ENCODE data around the gene HMGCL.

HMGCL gene

DNA sequence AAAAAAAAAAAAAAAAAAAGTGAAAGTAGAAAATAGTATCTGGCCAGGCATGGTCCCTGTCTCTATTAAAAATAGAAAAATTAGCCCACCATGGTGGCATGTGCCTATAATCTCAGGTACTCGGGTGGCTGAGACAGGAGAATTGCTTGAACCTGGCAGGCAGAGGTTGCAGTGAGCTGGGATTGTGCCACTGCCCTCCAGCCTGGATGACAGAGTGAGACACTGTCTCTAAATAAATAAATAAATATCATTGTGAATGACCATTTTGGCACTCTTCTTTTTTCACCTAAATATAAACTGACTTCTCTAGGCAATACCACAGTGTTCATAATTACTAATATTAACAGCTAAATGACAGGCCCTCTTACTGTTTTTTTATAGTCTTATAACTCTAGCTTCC lies 67.4 kb downstream of the HMGCL start:
- TF ChIP-seq ZFP3 (CRISPR knock-in tag; IDR thresholded peaks at IDR 0.05): no peak
- TF ChIP-seq ISL1 (CRISPR knock-in tag; IDR thresholded peaks at IDR 0.05): no peak
- no peak for TF ChIP-seq ZNF565 (CRISPR knock-in tag; conservative IDR thresholded peaks at IDR 0.05; ENCODE audit: low read depth)
- no peak for TF ChIP-seq ZFP30 (CRISPR knock-in tag; IDR thresholded peaks at IDR 0.05)
- TF ChIP-seq RARB (CRISPR knock-in tag; IDR thresholded peaks at IDR 0.05): no peak
- no peak for TF ChIP-seq CSDC2 (CRISPR knock-in tag; IDR thresholded peaks at IDR 0.05)
- no peak for TF ChIP-seq GLIS3 (CRISPR knock-in tag; IDR thresholded peaks at IDR 0.05)
- TF ChIP-seq ZC3H10 (CRISPR knock-in tag; IDR thresholded peaks at IDR 0.05): no peak
- no peak for TF ChIP-seq TOX (CRISPR knock-in tag; IDR thresholded peaks at IDR 0.05; ENCODE audit: borderline replicate concordance)
- no peak for TF ChIP-seq ESRRG (CRISPR knock-in tag; IDR thresholded peaks at IDR 0.05)
- no peak for TF ChIP-seq OSR1 (CRISPR knock-in tag; IDR thresholded peaks at IDR 0.05)
- TF ChIP-seq, protein P1, sequence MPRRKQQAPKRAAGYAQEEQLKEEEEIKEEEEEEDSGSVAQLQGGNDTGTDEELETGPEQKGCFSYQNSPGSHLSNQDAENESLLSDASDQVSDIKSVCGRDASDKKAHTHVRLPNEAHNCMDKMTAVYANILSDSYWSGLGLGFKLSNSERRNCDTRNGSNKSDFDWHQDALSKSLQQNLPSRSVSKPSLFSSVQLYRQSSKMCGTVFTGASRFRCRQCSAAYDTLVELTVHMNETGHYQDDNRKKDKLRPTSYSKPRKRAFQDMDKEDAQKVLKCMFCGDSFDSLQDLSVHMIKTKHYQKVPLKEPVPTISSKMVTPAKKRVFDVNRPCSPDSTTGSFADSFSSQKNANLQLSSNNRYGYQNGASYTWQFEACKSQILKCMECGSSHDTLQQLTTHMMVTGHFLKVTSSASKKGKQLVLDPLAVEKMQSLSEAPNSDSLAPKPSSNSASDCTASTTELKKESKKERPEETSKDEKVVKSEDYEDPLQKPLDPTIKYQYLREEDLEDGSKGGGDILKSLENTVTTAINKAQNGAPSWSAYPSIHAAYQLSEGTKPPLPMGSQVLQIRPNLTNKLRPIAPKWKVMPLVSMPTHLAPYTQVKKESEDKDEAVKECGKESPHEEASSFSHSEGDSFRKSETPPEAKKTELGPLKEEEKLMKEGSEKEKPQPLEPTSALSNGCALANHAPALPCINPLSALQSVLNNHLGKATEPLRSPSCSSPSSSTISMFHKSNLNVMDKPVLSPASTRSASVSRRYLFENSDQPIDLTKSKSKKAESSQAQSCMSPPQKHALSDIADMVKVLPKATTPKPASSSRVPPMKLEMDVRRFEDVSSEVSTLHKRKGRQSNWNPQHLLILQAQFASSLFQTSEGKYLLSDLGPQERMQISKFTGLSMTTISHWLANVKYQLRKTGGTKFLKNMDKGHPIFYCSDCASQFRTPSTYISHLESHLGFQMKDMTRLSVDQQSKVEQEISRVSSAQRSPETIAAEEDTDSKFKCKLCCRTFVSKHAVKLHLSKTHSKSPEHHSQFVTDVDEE (CRISPR knock-in tag; IDR thresholded peaks at IDR 0.05): no peak
- no peak for TF ChIP-seq ZNF70 (CRISPR knock-in tag; IDR thresholded peaks at IDR 0.05)
- TF ChIP-seq, protein P2, sequence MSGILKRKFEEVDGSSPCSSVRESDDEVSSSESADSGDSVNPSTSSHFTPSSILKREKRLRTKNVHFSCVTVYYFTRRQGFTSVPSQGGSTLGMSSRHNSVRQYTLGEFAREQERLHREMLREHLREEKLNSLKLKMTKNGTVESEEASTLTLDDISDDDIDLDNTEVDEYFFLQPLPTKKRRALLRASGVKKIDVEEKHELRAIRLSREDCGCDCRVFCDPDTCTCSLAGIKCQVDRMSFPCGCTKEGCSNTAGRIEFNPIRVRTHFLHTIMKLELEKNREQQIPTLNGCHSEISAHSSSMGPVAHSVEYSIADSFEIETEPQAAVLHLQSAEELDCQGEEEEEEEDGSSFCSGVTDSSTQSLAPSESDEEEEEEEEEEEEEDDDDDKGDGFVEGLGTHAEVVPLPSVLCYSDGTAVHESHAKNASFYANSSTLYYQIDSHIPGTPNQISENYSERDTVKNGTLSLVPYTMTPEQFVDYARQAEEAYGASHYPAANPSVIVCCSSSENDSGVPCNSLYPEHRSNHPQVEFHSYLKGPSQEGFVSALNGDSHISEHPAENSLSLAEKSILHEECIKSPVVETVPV (CRISPR knock-in tag; IDR thresholded peaks at IDR 0.05): no peak
- TF ChIP-seq BACH2 (CRISPR knock-in tag; IDR thresholded peaks at IDR 0.05; ENCODE audit: borderline replicate concordance): no peak
- TF ChIP-seq, protein P3, sequence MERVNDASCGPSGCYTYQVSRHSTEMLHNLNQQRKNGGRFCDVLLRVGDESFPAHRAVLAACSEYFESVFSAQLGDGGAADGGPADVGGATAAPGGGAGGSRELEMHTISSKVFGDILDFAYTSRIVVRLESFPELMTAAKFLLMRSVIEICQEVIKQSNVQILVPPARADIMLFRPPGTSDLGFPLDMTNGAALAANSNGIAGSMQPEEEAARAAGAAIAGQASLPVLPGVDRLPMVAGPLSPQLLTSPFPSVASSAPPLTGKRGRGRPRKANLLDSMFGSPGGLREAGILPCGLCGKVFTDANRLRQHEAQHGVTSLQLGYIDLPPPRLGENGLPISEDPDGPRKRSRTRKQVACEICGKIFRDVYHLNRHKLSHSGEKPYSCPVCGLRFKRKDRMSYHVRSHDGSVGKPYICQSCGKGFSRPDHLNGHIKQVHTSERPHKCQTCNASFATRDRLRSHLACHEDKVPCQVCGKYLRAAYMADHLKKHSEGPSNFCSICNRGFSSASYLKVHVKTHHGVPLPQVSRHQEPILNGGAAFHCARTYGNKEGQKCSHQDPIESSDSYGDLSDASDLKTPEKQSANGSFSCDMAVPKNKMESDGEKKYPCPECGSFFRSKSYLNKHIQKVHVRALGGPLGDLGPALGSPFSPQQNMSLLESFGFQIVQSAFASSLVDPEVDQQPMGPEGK (CRISPR knock-in tag; IDR thresholded peaks at IDR 0.05; ENCODE audit: borderline replicate concordance): no peak
- TF ChIP-seq, protein P4, sequence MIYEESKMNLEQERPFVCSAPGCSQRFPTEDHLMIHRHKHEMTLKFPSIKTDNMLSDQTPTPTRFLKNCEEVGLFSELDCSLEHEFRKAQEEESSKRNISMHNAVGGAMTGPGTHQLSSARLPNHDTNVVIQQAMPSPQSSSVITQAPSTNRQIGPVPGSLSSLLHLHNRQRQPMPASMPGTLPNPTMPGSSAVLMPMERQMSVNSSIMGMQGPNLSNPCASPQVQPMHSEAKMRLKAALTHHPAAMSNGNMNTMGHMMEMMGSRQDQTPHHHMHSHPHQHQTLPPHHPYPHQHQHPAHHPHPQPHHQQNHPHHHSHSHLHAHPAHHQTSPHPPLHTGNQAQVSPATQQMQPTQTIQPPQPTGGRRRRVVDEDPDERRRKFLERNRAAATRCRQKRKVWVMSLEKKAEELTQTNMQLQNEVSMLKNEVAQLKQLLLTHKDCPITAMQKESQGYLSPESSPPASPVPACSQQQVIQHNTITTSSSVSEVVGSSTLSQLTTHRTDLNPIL (CRISPR knock-in tag; IDR thresholded peaks at IDR 0.05; ENCODE audit: low read depth): no peak
- no peak for TF ChIP-seq ARNTL (CRISPR knock-in tag; IDR thresholded peaks at IDR 0.05; ENCODE audit: borderline replicate concordance, low read depth)
- no peak for TF ChIP-seq SNAI2 (CRISPR knock-in tag; IDR thresholded peaks at IDR 0.05)
- TF ChIP-seq TCF4 (CRISPR knock-in tag; IDR thresholded peaks at IDR 0.05; ENCODE audit: borderline replicate concordance): no peak
- no peak for ATAC-seq

DNA sequence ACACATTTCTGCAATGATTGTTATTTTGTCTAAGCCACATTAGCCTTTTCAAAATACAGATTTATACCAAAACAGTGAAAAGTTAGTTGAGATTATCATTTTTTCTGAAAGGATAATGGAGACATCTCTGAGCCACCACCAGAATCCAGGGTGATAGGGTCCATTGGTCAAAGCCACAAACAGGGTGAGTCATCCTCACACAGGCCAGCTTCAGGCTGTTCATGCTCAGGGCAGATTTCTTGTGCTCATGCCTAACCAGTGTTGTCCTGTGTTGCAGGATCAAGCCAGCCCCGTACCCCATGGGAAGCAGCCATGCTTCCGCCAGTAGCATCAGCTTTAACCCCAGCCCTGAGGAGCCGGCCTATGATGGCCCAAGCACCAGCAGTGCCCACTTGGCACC lies 68.6 kb downstream of the HMGCL start:
- ATAC-seq: peak; percentile 69
- TF ChIP-seq ZFP3 (CRISPR knock-in tag; IDR thresholded peaks at IDR 0.05) (no peak), ESRRG (CRISPR knock-in tag; IDR thresholded peaks at IDR 0.05) (no peak), ZNF565 (CRISPR knock-in tag; conservative IDR thresholded peaks at IDR 0.05; ENCODE audit: low read depth) (no peak), ZFP30 (CRISPR knock-in tag; IDR thresholded peaks at IDR 0.05) (no peak), GLIS3 (CRISPR knock-in tag; IDR thresholded peaks at IDR 0.05) (no peak), OSR1 (CRISPR knock-in tag; IDR thresholded peaks at IDR 0.05) (no peak), CSDC2 (CRISPR knock-in tag; IDR thresholded peaks at IDR 0.05) (no peak), SNAI2 (CRISPR knock-in tag; IDR thresholded peaks at IDR 0.05) (no peak)
- TF ChIP-seq, protein P5, sequence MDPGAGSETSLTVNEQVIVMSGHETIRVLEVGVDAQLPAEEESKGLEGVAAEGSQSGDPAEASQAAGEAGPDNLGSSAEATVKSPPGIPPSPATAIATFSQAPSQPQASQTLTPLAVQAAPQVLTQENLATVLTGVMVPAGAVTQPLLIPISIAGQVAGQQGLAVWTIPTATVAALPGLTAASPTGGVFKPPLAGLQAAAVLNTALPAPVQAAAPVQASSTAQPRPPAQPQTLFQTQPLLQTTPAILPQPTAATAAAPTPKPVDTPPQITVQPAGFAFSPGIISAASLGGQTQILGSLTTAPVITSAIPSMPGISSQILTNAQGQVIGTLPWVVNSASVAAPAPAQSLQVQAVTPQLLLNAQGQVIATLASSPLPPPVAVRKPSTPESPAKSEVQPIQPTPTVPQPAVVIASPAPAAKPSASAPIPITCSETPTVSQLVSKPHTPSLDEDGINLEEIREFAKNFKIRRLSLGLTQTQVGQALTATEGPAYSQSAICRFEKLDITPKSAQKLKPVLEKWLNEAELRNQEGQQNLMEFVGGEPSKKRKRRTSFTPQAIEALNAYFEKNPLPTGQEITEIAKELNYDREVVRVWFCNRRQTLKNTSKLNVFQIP (CRISPR knock-in tag; IDR thresholded peaks at IDR 0.05; ENCODE audit: borderline replicate concordance, low read depth): no peak

DNA sequence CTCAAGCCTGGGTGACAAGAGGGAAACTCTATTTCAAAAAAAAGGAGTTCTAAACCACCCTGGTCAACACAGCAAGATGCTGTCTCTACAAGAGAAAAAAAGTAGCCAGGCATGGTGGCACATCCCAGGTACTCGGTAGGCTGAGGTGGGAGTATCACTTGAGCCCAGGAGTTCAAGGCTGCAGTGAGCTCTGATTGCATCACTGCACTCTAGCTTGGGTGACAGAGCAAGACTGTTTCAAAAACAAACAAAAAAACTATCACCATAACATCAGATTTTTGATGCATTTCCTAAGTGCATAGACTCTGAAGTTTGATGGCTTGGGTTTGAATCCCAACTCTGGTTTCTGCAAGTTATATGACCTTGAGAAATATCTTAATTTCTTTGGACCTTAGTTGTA lies 72.3 kb downstream of the HMGCL start:
- ATAC-seq: no peak
- no peak for TF ChIP-seq PPARA (CRISPR knock-in tag; IDR thresholded peaks at IDR 0.05; ENCODE audit: borderline replicate concordance)
- no peak for TF ChIP-seq ZFP30 (CRISPR knock-in tag; IDR thresholded peaks at IDR 0.05)
- TF ChIP-seq TOX (CRISPR knock-in tag; IDR thresholded peaks at IDR 0.05; ENCODE audit: borderline replicate concordance): no peak
- TF ChIP-seq, protein P3 (CRISPR knock-in tag; IDR thresholded peaks at IDR 0.05; ENCODE audit: borderline replicate concordance): no peak
- no peak for TF ChIP-seq RARB (CRISPR knock-in tag; IDR thresholded peaks at IDR 0.05)
- TF ChIP-seq TCF4 (CRISPR knock-in tag; IDR thresholded peaks at IDR 0.05; ENCODE audit: borderline replicate concordance): no peak
- TF ChIP-seq ZNF565 (CRISPR knock-in tag; conservative IDR thresholded peaks at IDR 0.05; ENCODE audit: low read depth): no peak
- TF ChIP-seq, protein P2 (CRISPR knock-in tag; IDR thresholded peaks at IDR 0.05): no peak
- TF ChIP-seq ZNF70 (CRISPR knock-in tag; IDR thresholded peaks at IDR 0.05): no peak
